GM18505 (cell line): ENCODE measurements around the gene ZBED4.
A peak's percentile ranks its signal among the peaks of the same experiment; 100 is the strongest.
"Not testable (repeated sequence)": the region's sequence is repeated elsewhere in the genome, so short reads cannot be mapped to it uniquely, and the experiment has no call there.

Experiments
- ATAC-seq: cut with Tn5 transposase; IDR thresholded peaks from one replicate; pipeline ENCODE4 v1.9.1; 2021; ENCODE audit not compliant: unreplicated experiment
- POLR2A ChIP-seq: IDR thresholded peaks from 4 replicates; pipeline ENCODE4 v1.6.1; 2011; ENCODE audit warnings: borderline replicate concordance; ENCODE audit not compliant: insufficient read depth, insufficient read length; ENCODE audit errors: extremely low read depth

ZBED4 gene

DNA sequence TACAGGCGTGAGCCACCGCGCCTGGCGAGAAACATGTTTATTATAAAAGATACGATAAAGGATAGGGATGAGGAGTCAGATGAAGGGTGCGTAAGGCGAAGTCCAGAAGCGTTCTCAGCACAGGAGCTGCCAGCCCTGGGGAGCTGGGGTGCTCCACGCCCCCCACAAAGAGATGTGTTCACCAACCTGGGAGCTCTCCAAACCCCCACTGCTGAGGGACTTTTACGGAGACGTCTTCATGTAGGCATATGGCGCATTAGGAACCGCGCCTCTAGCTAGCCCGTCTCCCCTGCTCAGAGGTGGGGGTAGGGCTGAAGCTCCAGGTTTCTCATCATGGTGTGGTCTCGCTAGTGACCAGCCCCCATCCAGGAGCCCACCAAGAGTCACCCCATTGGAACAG lies 8.4 kb upstream of the ZBED4 start:
- no peak for ATAC-seq
- no peak for TF ChIP-seq POLR2A

- ATAC-seq: no peak
- TF ChIP-seq POLR2A: no peak
These were observed 7.8 kb upstream of the ZBED4 start for GRCh38 chr22:49845666-49846459.

DNA sequence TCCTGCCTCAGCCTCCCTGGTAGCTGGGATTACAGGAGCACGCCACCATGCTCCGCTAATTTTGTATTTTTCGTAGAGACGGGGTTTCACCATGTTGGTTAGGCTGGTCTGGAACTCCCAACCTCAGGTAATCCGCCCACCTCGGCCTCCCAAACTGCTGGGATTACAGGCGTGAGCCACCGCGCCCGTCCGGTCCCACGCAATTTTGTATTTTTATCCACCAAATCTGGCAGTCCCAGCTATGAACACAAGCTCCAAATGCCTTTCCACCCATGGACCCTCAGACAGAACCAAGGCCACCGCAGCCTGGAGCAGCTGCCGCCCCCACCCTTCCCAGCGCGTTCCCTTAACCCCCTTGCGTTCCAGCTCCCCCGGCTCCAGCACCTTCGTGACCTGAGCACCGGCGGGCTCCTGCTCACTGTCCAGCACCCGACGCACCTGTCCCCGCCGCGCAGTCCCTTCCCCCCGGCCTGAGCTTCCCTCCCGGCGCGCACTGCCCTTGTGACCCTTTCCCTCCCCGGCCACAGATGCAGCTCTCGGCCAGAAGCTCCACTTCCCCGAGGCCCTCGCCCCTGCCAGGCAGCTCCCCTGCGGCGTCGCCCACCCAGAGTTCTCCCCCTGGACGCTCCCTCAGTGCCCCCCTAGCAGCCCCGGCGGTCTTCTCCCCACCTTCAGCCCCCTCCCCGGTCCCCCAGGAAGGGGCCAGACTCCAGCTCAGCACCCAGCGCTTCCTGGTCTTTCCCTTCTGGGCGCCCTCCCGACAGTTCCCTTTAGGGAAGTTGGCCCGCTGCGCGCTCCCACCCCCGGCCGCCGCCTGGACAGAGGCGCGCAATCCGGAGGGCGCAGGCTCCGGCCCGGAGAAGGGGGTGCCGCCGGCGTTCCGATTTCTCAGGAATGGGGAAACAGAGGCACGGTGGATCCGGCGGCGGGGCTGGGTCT lies 5.6 kb upstream of the ZBED4 start:
- TF ChIP-seq POLR2A: no peak

DNA sequence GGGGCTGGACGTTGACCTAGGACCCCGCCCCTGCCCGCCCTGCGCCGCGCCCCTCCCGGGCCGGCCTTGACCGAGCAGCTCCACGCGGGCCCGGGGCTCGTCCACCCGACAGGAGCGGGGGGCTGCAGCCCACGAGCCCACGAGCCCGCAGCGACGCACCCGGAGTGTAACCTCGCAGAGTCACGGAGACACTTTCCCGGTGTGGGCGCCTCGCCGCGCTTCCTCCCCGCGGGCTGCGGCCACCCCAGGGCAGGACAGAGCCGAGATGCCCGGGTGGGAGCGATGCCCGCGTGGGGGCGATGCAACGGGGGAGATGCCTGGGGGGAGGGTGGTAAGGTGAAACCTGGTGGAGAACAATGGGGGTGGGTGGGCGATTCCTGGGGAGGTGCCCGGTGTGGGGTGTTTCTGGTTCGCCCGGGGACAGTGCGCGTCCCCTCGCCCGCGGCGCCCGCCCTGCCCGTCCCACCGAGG lies 4.9 kb upstream of the ZBED4 start:
- ATAC-seq: no peak
- TF ChIP-seq POLR2A: no peak

More for the DNA sequence above, 5.6 kb upstream of the ZBED4 start:
- ATAC-seq: no peak

DNA sequence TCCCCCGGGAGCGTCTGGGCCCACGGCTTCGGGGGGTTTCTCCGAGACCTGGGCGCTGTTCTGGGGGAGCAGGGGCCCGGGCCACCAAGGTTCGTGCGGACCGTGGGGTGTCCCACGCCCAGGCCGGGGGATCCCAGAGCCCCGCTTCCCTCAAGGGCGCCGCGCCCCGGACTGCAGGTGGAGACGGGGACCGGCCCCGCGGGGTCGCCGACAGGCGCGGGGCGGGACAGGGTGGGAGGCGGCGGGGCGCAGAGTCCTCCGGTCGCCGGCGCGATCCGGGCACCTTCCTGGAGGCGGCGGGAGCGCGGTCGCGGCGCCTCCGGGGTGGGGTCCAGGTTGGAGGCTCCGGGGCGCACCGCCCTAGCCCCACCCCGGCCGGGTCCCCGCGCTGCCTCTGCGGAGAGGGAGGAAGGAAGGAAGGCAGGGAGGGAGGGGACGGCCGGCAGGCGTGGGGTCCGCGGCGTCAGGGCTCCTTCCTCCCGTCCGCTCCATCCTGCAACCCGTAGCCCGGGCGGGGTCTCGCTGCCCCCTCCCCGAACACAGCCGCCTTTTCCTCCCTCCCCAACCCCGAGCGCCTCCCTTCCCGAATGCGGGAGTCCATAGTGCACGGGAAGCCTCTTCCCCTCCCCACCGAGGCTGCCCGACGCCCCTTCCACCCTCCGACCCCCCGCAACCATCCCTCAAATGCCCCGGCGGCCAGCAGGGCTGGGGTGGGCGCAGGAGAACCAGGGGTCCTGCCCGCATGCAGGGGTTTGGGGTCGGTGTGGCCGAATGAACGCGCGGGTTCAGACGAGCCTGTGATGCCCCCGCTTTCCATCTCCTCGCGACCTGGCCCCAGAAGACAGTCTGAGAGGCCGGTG lies 4.3 kb upstream of the ZBED4 start:
- TF ChIP-seq POLR2A: no peak
- no peak for ATAC-seq

GRCh38 chr22:49850021-49850911 lies 3.4 kb upstream of the ZBED4 start:
- no peak for TF ChIP-seq POLR2A
- ATAC-seq: no peak

GRCh38 chr22:49850959-49851802 lies 2.5 kb upstream of the ZBED4 start:
- no peak for ATAC-seq
- no peak for TF ChIP-seq POLR2A

- not testable (repeated sequence) for ATAC-seq
These were observed 1.1 kb upstream of the ZBED4 start for GRCh38 chr22:49852568-49852897.

GRCh38 chr22:49853981-49854831 lies 562 bp downstream of the ZBED4 start:
- TF ChIP-seq POLR2A: no peak
- peak; percentile 43 for ATAC-seq

GRCh38 chr22:49855251-49855911 lies 1.7 kb downstream of the ZBED4 start:
- TF ChIP-seq POLR2A: no peak
- ATAC-seq: no peak
